CD4-positive, alpha-beta T cell treated with Interleukin-2 at 100 ng/mL for 4 hours (primary cell): Measurements from ENCODE around the gene FLAD1.

Experiments used
- DNase-seq: peaks from one replicate; pipeline ENCODE4 v3.0.0-alpha.2; 2020; ENCODE audit warnings: low spot score

FLAD1 gene

DNA sequence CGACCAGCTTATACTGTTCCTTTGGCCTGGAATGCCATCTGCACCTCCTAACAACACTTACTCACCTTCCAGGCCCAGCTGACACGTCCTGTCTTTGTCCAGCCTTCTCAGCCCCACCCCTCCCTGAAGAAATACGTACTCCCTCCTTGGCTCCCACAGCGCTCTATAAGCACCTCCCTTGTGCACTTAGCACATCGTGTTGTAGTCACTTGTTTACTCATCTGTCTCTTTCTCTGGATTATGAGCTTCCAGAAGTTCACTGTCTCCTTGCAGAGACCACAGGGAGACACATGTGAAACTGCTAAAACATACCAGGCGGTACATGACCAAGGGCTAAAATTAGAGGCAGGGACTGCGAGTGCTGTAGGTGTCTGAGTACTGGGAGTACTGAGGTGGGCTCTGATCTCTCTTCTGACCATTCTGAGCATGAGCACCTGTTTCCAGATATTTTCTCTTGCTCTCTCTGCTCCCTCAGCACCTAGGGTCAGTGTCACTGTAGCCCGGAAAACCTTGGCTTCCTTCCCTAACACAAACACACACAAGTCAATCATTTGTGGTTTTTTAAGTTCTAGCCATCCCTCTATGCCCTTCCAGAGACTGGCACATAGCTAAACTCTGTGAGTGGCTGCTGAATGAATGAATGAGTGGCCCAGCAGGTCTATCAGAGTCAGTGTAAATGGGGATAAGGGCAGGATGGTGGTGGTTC, 55.6 kb downstream of the FLAD1 start:
- no peak for DNase-seq

DNA sequence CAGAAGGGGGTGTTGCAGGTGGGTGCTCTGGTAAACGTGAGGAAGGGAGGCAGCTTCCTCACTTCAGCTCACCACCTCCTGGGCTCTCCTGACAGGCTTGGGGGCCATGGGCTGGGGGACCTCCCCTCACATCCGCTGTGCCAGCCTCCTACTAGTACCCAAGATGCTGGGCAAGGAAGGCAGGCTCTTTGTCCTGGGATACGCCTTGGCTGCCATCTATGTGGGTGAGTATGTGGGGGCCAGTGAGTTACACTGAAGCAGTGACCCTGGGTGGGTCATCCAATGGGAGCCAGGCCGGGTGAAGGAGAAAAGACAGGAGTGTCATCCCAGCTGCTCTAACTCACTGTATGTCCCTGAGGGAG, 56.1 kb downstream of the FLAD1 start:
- no peak for DNase-seq

DNA sequence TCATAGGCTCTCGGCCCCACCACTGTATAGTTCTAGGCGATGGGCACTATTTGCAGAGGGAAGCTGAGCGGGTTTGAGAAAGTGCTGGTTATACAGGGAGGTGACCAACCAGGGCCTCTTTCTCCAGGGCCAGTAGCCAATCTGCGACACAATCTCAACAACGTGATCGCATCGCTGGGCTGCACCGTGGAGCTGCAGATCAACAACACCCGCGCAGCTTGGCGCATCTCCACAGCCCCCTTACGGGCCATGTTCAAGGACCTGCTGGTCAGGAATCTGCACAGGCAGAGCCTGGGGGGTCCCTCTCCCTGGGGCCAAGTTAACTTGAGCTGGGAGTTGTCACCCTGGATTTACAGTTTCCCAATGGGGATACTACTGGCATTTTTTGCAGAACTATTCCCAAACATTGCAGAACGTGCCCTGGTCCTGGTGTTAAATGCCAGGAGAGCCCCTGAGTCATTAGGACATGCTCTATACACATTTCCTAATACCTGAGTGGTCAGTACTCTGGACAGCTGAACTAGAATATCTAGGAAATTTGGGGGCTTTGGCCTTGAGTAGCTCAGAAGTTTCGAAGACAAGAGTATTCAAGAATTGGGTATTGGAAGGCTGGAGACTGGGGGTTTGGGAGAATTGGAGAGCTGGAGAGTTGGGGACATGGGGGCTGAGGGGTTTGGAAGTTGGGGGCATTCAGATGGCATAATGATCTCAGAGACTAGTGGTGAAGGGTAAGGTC, 57.4 kb downstream of the FLAD1 start:
- DNase-seq = no peak
